ENCODE data around the gene MVK.

- TF ChIP-seq CTCF (IDR thresholded peaks at IDR 0.05; ENCODE audit: low read length) (no peak), EZH2 (IDR thresholded peaks at IDR 0.05; ENCODE audit: borderline replicate concordance, low read length) (no peak)
Observed at GRCh38 chr12:109557200-109557599, 16.4 kb upstream of the MVK start.

Measured in OCI-LY1 (cell line).